MCF 10A (cell line): ENCODE results near the gene MAGI1. TPM values are rescaled to one million over a fixed set of nuclear protein-coding genes. Genes with fewer than 3 reads are reported as not detected.

Experiments used
- BruUV-seq: library from RNA; stranded (reverse); fragments of 400-500 nt; replicated peaks from 2 replicates; lab custom pipeline; 2021; lab: Mats Ljungman, UMichigan
- CTCF ChIA-PET: fragments of 300-600 bp; sonication (Branson Sonifier 250); formaldehyde crosslinking; extraction: SDS; loops from one replicate; lab custom pipeline; 2021; ENCODE audit warnings: antibody characterized with exemption, inconsistent platforms; lab: Yijun Ruan, JAX
- POLR2A ChIA-PET: fragments of 300-600, 350-650 bp; sonication (Branson Sonifier 250); formaldehyde crosslinking; extraction: SDS; loops from one replicate; lab custom pipeline; 2020; ENCODE audit warnings: antibody characterized with exemption, inconsistent platforms; lab: Yijun Ruan, JAX
- DNase-seq: peaks from one replicate; pipeline ENCODE4 v3.0.0-alpha.2; 2018; ENCODE audit not compliant: unreplicated experiment
- H3K27ac Mint-ChIP-seq: one replicate; pipeline ENCODE4 v1.8.0; 2022; ENCODE audit warnings: mild to moderate bottlenecking, low read depth, mixed read lengths; ENCODE audit not compliant: unreplicated experiment
- H3K27me3 Mint-ChIP-seq: one replicate; pipeline ENCODE4 v1.8.0; 2022; ENCODE audit warnings: mixed read lengths; ENCODE audit not compliant: insufficient read depth, unreplicated experiment
- H3K36me3 Mint-ChIP-seq: one replicate; pipeline ENCODE4 v1.8.0; 2022; ENCODE audit warnings: mild to moderate bottlenecking, moderate library complexity, mixed read lengths; ENCODE audit not compliant: insufficient read depth, unreplicated experiment
- H3K4me1 Mint-ChIP-seq: one replicate; pipeline ENCODE4 v1.8.0; 2022; ENCODE audit warnings: mixed read lengths; ENCODE audit not compliant: insufficient read depth, unreplicated experiment
- H3K4me3 Mint-ChIP-seq: one replicate; pipeline ENCODE4 v1.8.0; 2022; ENCODE audit warnings: mild to moderate bottlenecking, moderate library complexity, mixed read lengths; ENCODE audit not compliant: unreplicated experiment
- H3K9me3 Mint-ChIP-seq: one replicate; pipeline ENCODE4 v1.8.0; 2022; ENCODE audit warnings: mixed read lengths; ENCODE audit not compliant: unreplicated experiment
- intact Hi-C: fragments of 100-400 bp; cut with micrococcal nuclease; formaldehyde crosslinking; loops from 2 replicates; pipeline ENCODE4 v1.14.1; 2022
- total RNA-seq: library from RNA; stranded (reverse); gene quantifications from 2 replicates; pipeline ENCODE4 v1.2.3, GENCODE V29; 2022
- TF ChIP-seq, protein P1 (sequence below): fragments of 200-600 bp; IDR thresholded peaks from one replicate; pipeline ENCODE4 v1.8.0; 2022; ENCODE audit warnings: antibody characterized with exemption, mild to moderate bottlenecking; ENCODE audit not compliant: unreplicated experiment

MAGI1 gene
- total RNA-seq, 1 experiment from 2014 or later = 6.2 TPM

DNA sequence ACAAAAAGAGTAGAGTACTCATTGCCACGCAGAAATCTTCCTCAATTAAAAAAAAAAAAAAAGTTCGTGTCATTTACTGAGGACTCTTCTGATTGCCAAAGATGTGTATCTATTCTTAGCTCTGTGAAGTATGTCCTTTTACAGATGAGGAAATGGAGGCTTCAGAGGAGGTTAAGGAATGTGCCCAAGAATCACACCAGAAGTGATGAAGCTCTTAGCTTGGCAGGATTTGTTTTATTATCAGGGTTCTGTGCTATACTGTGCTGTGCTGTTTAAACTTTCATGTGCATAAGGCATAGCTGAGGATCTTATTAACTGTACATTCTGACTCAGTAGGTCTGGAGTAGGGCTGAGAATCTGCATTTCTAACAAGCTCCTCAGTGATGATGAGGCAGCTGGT is 685.8 kb downstream of the MAGI1 start:
- ChIA-PET POLR2A (no interaction called here), CTCF (interaction anchor here (0.5 kb wide), 2 partner anchors 11 to 22 kb away, joined by 4 read pairs; no protein-coding TSS in a partner anchor)
- Mint-ChIP-seq H3K4me3 (no peak overlapping the region), H3K27ac (no peak overlapping the region), H3K27me3 (no peaks in the 10 kb centered on the region), H3K9me3 (no peaks in the 10 kb centered on the region), H3K4me1 (no peaks in the 10 kb centered on the region), H3K36me3 (no peaks in the 10 kb centered on the region)
- no peak for DNase-seq
- BruUV-seq = no TSS peak
- TF ChIP-seq, protein P1, sequence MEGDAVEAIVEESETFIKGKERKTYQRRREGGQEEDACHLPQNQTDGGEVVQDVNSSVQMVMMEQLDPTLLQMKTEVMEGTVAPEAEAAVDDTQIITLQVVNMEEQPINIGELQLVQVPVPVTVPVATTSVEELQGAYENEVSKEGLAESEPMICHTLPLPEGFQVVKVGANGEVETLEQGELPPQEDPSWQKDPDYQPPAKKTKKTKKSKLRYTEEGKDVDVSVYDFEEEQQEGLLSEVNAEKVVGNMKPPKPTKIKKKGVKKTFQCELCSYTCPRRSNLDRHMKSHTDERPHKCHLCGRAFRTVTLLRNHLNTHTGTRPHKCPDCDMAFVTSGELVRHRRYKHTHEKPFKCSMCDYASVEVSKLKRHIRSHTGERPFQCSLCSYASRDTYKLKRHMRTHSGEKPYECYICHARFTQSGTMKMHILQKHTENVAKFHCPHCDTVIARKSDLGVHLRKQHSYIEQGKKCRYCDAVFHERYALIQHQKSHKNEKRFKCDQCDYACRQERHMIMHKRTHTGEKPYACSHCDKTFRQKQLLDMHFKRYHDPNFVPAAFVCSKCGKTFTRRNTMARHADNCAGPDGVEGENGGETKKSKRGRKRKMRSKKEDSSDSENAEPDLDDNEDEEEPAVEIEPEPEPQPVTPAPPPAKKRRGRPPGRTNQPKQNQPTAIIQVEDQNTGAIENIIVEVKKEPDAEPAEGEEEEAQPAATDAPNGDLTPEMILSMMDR = no peak
- intact Hi-C loops = no loop called here

DNA sequence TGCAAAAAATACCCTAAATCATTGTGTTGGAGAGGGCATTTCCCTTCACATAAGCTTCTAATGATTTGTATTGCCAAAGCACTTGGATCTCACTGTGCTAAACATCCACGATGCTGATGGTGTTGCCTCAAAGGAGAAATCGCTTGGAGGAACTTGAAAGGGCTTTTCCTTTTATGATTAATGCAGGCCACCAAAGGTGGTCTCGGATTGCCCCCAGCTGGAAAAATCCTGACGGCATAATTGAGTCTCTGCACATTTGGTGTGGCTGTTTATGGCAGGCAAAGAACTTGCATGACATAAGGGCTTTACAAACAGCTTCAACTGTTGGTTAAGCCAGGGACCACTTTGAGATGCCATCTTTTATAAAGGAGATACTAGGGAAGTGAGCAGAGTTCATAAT is 687.0 kb downstream of the MAGI1 start:
- DNase-seq = no peak
- Mint-ChIP-seq H3K27ac (no peak overlapping the region), H3K4me3 (no peak overlapping the region), H3K4me1 (no peaks in the 10 kb centered on the region), H3K36me3 (no peaks in the 10 kb centered on the region), H3K9me3 (no peaks in the 10 kb centered on the region), H3K27me3 (no peaks in the 10 kb centered on the region)
- BruUV-seq = no TSS peak
- TF ChIP-seq, protein P1 = no peak
- CTCF ChIA-PET = no interaction called here
- intact Hi-C loops = no loop called here
- POLR2A ChIA-PET = no interaction called here

DNA sequence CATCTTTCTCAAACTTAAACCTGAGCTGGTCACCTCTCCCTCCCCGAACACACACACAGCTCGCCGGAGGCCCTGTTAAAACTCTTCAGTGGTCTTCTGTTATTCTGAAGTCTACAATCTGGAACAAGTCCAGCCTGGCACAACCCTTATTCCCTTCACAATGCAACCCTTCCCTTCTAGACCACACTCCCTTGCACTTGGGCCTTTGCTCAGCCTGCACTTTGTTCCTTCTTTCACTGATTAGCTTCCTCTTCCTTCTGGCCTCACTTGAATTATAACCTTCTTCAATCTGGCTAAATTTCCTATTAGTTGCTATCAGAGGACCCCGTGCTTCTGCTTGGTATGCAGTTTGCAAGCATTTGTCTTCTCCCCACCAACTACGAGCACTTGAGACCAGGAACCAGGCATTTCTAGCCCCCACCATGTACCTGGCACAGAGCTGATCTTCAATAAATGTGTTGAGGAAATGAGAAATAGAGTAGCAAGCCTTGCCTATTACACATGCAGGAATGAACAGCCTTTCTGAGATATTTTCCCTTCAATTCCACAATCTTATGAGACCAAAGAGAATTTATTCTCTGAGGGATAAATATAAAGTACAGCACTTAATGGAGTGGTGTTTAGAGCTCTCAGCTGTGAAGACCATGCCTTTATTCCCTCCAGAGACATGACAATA is 687.8 kb downstream of the MAGI1 start:
- H3K9me3 Mint-ChIP-seq = no peaks in the 10 kb centered on the region
- no TSS peak for BruUV-seq
- TF ChIP-seq, protein P1 = no peak
- no peaks in the 10 kb centered on the region for H3K36me3 Mint-ChIP-seq
- H3K4me1 Mint-ChIP-seq = no peaks in the 10 kb centered on the region
- DNase-seq = no peak
- POLR2A ChIA-PET = no interaction called here
- intact Hi-C loops = no loop called here
- no peak overlapping the region for H3K27ac Mint-ChIP-seq
- H3K4me3 Mint-ChIP-seq = no peak overlapping the region
- CTCF ChIA-PET = no interaction called here
- no peaks in the 10 kb centered on the region for H3K27me3 Mint-ChIP-seq

DNA sequence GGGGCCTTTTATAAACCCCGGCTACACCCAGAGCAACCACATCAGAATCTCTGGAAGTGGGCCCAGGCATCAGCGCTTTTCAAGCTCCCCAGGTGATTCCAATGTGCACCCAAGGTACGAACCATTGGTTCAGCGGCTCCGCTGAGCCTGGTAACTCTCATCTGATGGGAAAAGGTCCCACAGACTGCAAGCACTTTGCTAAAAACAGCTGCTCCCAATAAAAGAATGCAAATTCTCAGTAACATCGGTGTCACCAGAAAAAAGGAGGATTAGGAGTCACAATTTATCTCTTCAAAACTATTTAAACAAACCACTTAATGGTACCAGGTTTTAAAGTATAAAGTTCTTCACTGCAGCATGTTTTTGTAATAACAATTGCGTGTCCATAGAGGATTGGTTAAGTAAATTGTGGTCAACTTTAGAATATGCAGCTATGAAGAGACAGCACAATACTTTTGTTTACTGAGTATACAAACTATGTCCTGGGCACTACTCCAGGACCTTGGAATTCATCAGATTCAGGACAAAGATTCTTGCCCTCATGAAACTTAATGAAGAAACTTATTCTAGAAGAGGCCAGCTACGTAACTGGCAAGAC is 690.2 kb downstream of the MAGI1 start:
- no peaks in the 10 kb centered on the region for H3K36me3 Mint-ChIP-seq
- TF ChIP-seq, protein P1 = no peak
- no peaks in the 10 kb centered on the region for H3K27me3 Mint-ChIP-seq
- ChIA-PET CTCF (interaction anchor here (0.7 kb wide), 1 partner anchor 325 kb away, joined by 3 read pairs; no protein-coding TSS in a partner anchor), POLR2A (no interaction called here)
- no peak overlapping the region for H3K27ac Mint-ChIP-seq
- intact Hi-C loops = no loop called here
- BruUV-seq = no TSS peak
- DNase-seq = no peak
- H3K4me1 Mint-ChIP-seq = no peaks in the 10 kb centered on the region
- H3K9me3 Mint-ChIP-seq = no peaks in the 10 kb centered on the region
- H3K4me3 Mint-ChIP-seq = no peak overlapping the region
